Ramos (cell line): ENCODE data around the gene TNNT1.

Experiments
- in situ Hi-C: fragments of 300-500 bp; cut with MboI; formaldehyde crosslinking; loops from one replicate; pipeline ENCODE4 v1.14.3; 2022; ENCODE audit warnings: low sequenced_read_pairs; ENCODE audit not compliant: unreplicated experiment

Gene TNNT1

GRCh38 chr19:55146078-55146704 is 2.8 kb downstream of the TNNT1 start:
- in situ Hi-C loops, result no loop called here

- in situ Hi-C loops, result no loop called here
Observed at GRCh38 chr19:55145232-55145631, 3.8 kb downstream of the TNNT1 start.

DNA sequence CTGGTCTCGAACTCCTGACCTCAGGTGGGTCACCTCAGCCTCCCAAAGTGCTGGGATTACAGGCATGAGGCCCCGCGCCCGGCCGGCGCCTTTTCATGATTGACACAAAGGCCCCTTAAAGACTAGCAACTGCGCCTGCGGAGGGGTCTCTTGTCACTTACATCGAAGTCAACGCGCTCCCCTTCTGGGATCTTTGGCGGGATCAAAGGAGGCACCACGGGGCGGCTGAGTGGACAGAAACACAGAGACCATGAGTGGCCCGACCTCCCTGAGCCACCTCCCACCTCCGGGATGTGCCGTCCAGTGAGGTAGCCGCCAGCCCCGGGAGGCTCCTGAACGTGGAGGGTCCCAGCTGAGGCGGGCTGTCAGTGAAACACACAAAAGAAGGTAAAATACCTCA is 7.3 kb downstream of the TNNT1 start:
- in situ Hi-C loops, result no loop called here

GRCh38 chr19:55137915-55138314 is 11.1 kb downstream of the TNNT1 start:
- in situ Hi-C loops, result loop anchor here (10.0 kb wide), 1 partner anchor 253 kb away; no protein-coding TSS in a partner anchor

- in situ Hi-C loops, result loop anchor here (10.0 kb wide), 1 partner anchor 252 kb away; no protein-coding TSS in a partner anchor
Observed at GRCh38 chr19:55136399-55137102, 12.5 kb downstream of the TNNT1 start.

DNA sequence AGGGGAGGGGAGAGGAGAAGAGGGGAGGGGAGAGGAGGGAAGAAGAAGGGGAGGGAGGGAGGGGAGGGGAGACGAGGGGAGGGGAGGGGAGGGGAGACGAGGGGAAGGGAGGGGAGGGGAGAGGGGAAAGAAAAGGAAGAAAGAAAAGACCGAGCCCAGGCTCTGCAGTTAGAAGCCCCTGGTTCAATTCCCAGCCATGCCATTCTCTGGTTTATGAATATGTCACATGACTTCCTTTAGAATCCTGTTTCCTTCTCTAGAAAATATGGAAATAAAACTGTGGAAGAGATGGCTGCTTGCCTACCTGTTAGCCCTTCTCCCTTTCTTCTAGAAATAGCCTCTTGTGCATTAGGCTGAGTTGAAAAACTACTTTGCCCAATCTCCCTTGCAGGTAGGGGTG is 14.3 kb downstream of the TNNT1 start:
- in situ Hi-C loops, result loop anchor here (10.0 kb wide), 1 partner anchor 250 kb away; no protein-coding TSS in a partner anchor

DNA sequence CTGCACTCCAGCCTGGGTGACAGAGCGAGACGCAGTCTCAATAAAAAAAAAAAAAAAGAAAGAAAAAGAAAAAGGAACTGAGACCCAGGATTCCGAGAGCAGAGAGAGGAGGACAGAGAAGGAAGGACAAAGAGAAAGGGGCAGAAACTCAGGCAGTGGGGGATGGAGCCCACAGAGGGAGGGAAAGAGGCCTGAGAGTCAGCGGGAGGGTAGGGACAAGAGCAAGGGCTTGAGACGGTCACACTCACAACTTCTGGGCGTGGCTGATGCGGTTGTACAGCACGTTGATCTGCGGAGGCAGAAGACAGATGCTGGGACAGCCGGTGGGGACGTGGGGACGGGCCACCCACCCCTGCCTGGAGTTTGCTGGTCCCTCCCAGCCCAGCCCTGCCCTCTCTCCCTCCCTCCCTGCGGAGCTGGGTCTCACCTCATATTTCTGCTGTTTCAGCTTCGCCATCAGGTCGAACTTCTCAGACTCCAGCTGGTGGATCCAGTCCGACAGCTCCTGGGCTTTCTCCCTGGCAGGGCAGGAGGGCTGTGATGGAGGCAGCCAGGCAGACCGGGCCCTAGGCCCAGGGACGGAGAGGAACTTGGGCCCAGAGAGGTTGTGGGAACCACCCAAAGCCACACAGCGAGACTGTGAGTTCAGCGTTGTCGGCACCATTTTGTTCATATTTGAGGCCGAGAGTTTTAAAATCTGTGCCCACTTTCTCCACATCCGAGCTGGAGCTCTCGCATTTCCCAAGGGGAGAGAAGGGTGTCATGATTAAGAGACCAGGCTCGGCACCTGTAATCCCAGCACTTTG is 15.2 kb downstream of the TNNT1 start:
- in situ Hi-C loops, result loop anchor here (10.0 kb wide), 1 partner anchor 249 kb away; no protein-coding TSS in a partner anchor

GRCh38 chr19:55132453-55133129 is 16.4 kb downstream of the TNNT1 start:
- in situ Hi-C loops, result loop anchor here (10.0 kb wide), 1 partner anchor 248 kb away; no protein-coding TSS in a partner anchor

- in situ Hi-C loops, result loop anchor here (10.0 kb wide), 1 partner anchor 247 kb away; no protein-coding TSS in a partner anchor
Observed at GRCh38 chr19:55131421-55131820, 17.6 kb downstream of the TNNT1 start.

- in situ Hi-C loops, result no loop called here
Observed at GRCh38 chr19:55119053-55119452, 30.0 kb downstream of the TNNT1 start.

- in situ Hi-C loops, result no loop called here
Observed at GRCh38 chr19:55118401-55118991, 30.5 kb downstream of the TNNT1 start.

- in situ Hi-C loops, result no loop called here
Observed at GRCh38 chr19:55117663-55118391, 31.2 kb downstream of the TNNT1 start.

- in situ Hi-C loops, result no loop called here
Observed at GRCh38 chr19:55116859-55117662, 31.9 kb downstream of the TNNT1 start, which contains the start of gene PPP1R12C. TSS of gene PPP1R12C (minus strand) at chr19:55117637. CDS start at chr19:55117543, 94 bp downstream.

GRCh38 chr19:55116232-55116858 is 32.7 kb downstream of the TNNT1 start:
- in situ Hi-C loops, result no loop called here

DNA sequence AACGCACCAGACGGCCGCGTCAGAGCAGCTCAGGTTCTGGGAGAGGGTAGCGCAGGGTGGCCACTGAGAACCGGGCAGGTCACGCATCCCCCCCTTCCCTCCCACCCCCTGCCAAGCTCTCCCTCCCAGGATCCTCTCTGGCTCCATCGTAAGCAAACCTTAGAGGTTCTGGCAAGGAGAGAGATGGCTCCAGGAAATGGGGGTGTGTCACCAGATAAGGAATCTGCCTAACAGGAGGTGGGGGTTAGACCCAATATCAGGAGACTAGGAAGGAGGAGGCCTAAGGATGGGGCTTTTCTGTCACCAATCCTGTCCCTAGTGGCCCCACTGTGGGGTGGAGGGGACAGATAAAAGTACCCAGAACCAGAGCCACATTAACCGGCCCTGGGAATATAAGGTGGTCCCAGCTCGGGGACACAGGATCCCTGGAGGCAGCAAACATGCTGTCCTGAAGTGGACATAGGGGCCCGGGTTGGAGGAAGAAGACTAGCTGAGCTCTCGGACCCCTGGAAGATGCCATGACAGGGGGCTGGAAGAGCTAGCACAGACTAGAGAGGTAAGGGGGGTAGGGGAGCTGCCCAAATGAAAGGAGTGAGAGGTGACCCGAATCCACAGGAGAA is 33.5 kb downstream of the TNNT1 start:
- in situ Hi-C loops, result no loop called here

DNA sequence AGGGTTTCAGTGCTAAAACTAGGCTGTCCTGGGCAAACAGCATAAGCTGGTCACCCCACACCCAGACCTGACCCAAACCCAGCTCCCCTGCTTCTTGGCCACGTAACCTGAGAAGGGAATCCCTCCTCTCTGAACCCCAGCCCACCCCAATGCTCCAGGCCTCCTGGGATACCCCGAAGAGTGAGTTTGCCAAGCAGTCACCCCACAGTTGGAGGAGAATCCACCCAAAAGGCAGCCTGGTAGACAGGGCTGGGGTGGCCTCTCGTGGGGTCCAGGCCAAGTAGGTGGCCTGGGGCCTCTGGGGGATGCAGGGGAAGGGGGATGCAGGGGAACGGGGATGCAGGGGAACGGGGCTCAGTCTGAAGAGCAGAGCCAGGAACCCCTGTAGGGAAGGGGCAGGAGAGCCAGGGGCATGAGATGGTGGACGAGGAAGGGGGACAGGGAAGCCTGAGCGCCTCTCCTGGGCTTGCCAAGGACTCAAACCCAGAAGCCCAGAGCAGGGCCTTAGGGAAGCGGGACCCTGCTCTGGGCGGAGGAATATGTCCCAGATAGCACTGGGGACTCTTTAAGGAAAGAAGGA is 34.4 kb downstream of the TNNT1 start:
- in situ Hi-C loops, result no loop called here

DNA sequence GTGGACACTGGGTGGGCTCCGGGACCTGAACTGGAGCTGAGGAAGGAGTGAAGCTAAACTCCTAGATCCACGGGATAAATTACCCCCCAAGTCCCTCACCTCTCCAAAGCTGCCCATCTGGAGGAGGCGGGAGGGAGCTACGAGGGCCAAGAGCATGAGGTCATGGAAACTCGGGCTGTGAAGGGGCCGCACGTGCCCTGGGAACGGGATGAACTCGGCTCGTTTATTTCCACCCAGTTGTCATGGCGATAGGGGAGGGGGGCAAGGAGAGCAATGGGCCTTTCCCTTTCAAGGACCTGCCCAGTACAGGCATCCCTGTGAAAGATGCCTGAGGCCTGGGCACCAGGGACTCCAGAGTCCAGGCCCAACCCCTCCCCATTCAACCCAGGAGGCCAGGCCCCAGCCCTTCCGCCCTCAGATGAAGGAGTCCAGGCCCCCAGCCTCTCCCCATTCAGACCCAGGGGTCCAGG is 35.4 kb downstream of the TNNT1 start:
- in situ Hi-C loops, result no loop called here
